Endothelial cell (in vitro differentiated cells): ENCODE measurements around the gene ZIC5. TPM values are rescaled to one million over a fixed set of nuclear protein-coding genes. Genes with fewer than 3 reads are reported as not detected.

Source experiments
- DNase-seq: peaks from one replicate; pipeline ENCODE4 v3.0.0; 2021; ENCODE audit warnings: low spot score
- H3K27ac Mint-ChIP-seq: one replicate; pipeline ENCODE4 v1.8.0; 2021; ENCODE audit warnings: mixed read lengths, inconsistent platforms; ENCODE audit not compliant: unreplicated experiment
- H3K27me3 Mint-ChIP-seq: one replicate; pipeline ENCODE4 v1.8.0; 2021; ENCODE audit warnings: mild to moderate bottlenecking, moderate library complexity, mixed read lengths, inconsistent platforms; ENCODE audit not compliant: unreplicated experiment
- H3K36me3 Mint-ChIP-seq: one replicate; pipeline ENCODE4 v1.8.0; 2021; ENCODE audit warnings: mild to moderate bottlenecking, low read depth, mixed read lengths, inconsistent platforms; ENCODE audit not compliant: unreplicated experiment
- H3K4me1 Mint-ChIP-seq: one replicate; pipeline ENCODE4 v1.8.0; 2021; ENCODE audit warnings: mild to moderate bottlenecking, mixed read lengths, inconsistent platforms; ENCODE audit not compliant: unreplicated experiment
- H3K4me3 Mint-ChIP-seq: one replicate; pipeline ENCODE4 v1.8.0; 2021; ENCODE audit warnings: mild to moderate bottlenecking, mixed read lengths, inconsistent platforms; ENCODE audit not compliant: unreplicated experiment
- H3K9me3 Mint-ChIP-seq: one replicate; pipeline ENCODE4 v1.8.0; 2021; ENCODE audit warnings: mixed read lengths, inconsistent platforms; ENCODE audit not compliant: unreplicated experiment
- total RNA-seq: library from RNA; stranded (reverse); fragmentation: NEBNext Ultra II Directional; extraction: Animal tissue kit (Norgen Biotek cat#: 25700); gene quantifications from one replicate; pipeline ENCODE4 v1.2.1, GENCODE V29; 2021; ENCODE audit not compliant: unreplicated experiment
- TF ChIP-seq, protein P1 (sequence below): fragments of 200-600 bp; sonication (generic); IDR thresholded peaks from one replicate; pipeline ENCODE4 v1.5.0; 2021; ENCODE audit warnings: antibody characterized with exemption; ENCODE audit not compliant: unreplicated experiment

ZIC5 gene
- total RNA-seq, 1 donor from 2014 or later, result 0.10 TPM

DNA sequence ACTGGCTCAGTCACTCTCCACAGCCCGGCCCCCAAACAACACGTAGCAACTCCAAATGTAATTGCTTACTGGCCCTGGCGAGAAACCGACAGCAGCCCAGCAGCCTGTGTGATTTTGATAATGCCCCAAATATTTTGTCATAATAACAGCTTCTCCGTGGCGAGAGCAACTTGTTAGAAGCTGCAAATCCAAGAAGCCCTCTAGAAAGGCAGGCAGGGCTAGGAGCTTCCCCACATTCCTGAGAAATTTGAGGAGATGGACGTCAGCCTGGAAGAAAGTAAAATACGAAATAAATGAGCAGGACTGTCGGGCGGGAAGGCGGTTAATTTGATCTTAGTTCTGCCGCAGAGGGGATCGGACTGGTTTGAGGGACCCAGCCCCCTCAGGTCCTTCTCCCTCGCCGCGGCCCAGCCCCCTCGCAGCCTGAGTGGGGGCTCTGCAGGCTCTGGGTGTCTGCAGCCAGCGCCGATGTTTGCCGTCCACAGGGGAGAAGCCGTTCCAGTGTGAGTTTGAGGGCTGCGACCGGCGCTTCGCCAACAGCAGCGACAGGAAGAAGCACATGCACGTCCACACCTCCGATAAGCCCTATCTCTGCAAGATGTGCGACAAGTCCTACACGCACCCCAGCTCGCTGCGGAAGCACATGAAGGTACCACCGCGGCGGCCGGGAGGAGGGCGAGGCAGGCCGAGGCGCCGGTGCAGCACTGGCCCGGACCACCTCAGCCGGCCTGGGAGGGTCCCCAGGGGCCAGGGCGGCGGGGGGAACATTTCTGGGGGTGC, 13.1 kb upstream of the ZIC5 start:
- peaks cover 35% of the 10 kb centered on the region for H3K27me3 Mint-ChIP-seq
- TF ChIP-seq, protein P1, sequence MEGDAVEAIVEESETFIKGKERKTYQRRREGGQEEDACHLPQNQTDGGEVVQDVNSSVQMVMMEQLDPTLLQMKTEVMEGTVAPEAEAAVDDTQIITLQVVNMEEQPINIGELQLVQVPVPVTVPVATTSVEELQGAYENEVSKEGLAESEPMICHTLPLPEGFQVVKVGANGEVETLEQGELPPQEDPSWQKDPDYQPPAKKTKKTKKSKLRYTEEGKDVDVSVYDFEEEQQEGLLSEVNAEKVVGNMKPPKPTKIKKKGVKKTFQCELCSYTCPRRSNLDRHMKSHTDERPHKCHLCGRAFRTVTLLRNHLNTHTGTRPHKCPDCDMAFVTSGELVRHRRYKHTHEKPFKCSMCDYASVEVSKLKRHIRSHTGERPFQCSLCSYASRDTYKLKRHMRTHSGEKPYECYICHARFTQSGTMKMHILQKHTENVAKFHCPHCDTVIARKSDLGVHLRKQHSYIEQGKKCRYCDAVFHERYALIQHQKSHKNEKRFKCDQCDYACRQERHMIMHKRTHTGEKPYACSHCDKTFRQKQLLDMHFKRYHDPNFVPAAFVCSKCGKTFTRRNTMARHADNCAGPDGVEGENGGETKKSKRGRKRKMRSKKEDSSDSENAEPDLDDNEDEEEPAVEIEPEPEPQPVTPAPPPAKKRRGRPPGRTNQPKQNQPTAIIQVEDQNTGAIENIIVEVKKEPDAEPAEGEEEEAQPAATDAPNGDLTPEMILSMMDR, result no peak

GRCh38 chr13:99983499-99984401, 12.2 kb upstream of the ZIC5 start:
- Mint-ChIP-seq H3K36me3 (peaks cover 6% of the 10 kb centered on the region), H3K27me3 (peaks cover 35% of the 10 kb centered on the region), H3K27ac (peak overlapping the region; percentile 75), H3K4me3 (peak overlapping the region; percentile 85), H3K9me3 (no peaks in the 10 kb centered on the region), H3K4me1 (peaks cover 47% of the 10 kb centered on the region)
- peak; percentile 7 for DNase-seq
- TF ChIP-seq, protein P1, result no peak

More for the DNA sequence above, 13.1 kb upstream of the ZIC5 start:
- peak overlapping the region; percentile 36 for H3K27ac Mint-ChIP-seq
- peaks cover 47% of the 10 kb centered on the region for H3K4me1 Mint-ChIP-seq
- H3K36me3 Mint-ChIP-seq, result peaks cover 6% of the 10 kb centered on the region
- H3K4me3 Mint-ChIP-seq, result peak overlapping the region; percentile 85
- no peaks in the 10 kb centered on the region for H3K9me3 Mint-ChIP-seq
- DNase-seq, result peak; percentile 29

DNA sequence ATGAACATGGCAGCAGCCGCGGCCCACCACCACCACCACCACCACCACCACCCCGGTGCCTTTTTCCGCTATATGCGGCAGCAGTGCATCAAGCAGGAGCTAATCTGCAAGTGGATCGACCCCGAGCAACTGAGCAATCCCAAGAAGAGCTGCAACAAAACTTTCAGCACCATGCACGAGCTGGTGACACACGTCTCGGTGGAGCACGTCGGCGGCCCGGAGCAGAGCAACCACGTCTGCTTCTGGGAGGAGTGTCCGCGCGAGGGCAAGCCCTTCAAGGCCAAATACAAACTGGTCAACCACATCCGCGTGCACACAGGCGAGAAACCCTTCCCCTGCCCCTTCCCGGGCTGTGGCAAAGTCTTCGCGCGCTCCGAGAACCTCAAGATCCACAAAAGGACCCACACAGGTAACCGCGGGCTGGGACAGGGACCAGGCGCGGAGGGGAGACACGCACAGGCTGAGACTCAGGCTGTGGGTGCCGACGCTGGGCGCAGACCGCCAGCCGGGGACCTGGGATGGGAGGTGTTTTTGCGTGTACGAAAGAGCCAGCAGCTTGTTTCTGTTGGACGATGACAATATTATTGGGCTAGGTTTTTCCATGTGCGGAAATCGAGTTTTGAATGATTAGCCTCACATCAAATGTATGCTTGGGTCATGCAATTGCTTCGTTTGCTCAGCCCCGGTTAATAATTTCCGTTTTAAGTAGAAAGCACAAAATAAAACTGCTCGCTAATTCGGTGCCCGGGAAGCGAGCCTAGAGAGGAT, 11.3 kb upstream of the ZIC5 start:
- H3K36me3 Mint-ChIP-seq, result peaks cover 6% of the 10 kb centered on the region
- no peaks in the 10 kb centered on the region for H3K9me3 Mint-ChIP-seq
- H3K27me3 Mint-ChIP-seq, result peaks cover 32% of the 10 kb centered on the region
- TF ChIP-seq, protein P1, result no peak
- peak overlapping the region; percentile 75 for H3K27ac Mint-ChIP-seq
- DNase-seq, result peak; percentile 30
- peak overlapping the region; percentile 85 for H3K4me3 Mint-ChIP-seq
- H3K4me1 Mint-ChIP-seq, result peaks cover 46% of the 10 kb centered on the region

DNA sequence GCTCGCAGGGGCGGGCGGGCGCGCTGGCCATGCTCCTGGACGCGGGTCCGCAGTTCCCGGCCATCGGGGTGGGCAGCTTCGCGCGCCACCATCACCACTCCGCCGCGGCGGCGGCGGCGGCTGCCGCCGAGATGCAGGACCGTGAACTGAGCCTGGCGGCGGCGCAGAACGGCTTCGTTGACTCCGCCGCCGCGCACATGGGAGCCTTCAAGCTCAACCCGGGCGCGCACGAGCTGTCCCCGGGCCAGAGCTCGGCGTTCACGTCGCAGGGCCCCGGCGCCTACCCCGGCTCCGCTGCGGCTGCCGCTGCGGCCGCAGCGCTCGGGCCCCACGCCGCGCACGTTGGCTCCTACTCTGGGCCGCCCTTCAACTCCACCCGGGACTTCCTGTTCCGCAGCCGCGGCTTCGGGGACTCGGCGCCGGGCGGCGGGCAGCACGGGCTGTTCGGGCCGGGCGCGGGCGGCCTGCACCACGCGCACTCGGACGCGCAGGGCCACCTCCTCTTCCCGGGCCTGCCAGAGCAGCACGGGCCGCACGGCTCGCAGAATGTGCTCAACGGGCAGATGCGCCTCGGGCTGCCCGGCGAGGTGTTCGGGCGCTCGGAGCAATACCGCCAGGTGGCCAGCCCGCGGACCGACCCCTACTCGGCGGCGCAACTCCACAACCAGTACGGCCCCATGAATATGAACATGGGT, 10.6 kb upstream of the ZIC5 start:
- H3K27me3 Mint-ChIP-seq, result peaks cover 30% of the 10 kb centered on the region
- TF ChIP-seq, protein P1, result no peak
- peak; percentile 47 for DNase-seq
- H3K36me3 Mint-ChIP-seq, result peaks cover 6% of the 10 kb centered on the region
- H3K4me3 Mint-ChIP-seq, result peak overlapping the region; percentile 85
- H3K4me1 Mint-ChIP-seq, result peaks cover 40% of the 10 kb centered on the region
- H3K27ac Mint-ChIP-seq, result no peak overlapping the region
- H3K9me3 Mint-ChIP-seq, result no peaks in the 10 kb centered on the region
